Measurements from ENCODE around the gene MRPL24. TPM values are rescaled to one million over a fixed set of nuclear protein-coding genes. Genes with fewer than 3 reads are reported as not detected.

MRPL24 gene
- polyA plus RNA-seq, 1 donor, result 58.1 TPM

GRCh38 chr1:156744786-156745419 is 4.0 kb upstream of the MRPL24 start:
- no CpG with 5 or more reads among the region's 14 CpGs for WGBS (ENCODE audit: insufficient coverage, low lambda C conversion rate)
- Histone ChIP-seq H3K9me3 (ENCODE audit: control insufficient read depth, low read depth, low read length) (no peaks in the 10 kb centered on the region), H3K4me3 (ENCODE audit: low read length) (no peak overlapping the region), H3K4me1 (ENCODE audit: control insufficient read depth, insufficient read depth, low read length) (peaks cover 49% of the 10 kb centered on the region), H3K27ac (ENCODE audit: low read length) (peak overlapping the region; percentile 97), H3K36me3 (ENCODE audit: control insufficient read depth, insufficient read depth, low read length) (peaks cover 38% of the 10 kb centered on the region), H3K27me3 (ENCODE audit: control insufficient read depth, insufficient read depth, low read length) (no peaks in the 10 kb centered on the region)
- DNase-seq, result no peak

GRCh38 chr1:156744344-156744743 is 3.5 kb upstream of the MRPL24 start:
- H3K4me1 ChIP-seq (ENCODE audit: control insufficient read depth, insufficient read depth, low read length), result peaks cover 43% of the 10 kb centered on the region
- WGBS (ENCODE audit: insufficient coverage, low lambda C conversion rate), result no CpG with 5 or more reads among the region's 12 CpGs

GRCh38 chr1:156743367-156744302 is 2.7 kb upstream of the MRPL24 start:
- Histone ChIP-seq H3K27me3 (ENCODE audit: control insufficient read depth, insufficient read depth, low read length) (no peaks in the 10 kb centered on the region), H3K9me3 (ENCODE audit: control insufficient read depth, low read depth, low read length) (no peaks in the 10 kb centered on the region), H3K4me3 (ENCODE audit: low read length) (no peak overlapping the region), H3K27ac (ENCODE audit: low read length) (no peak overlapping the region), H3K4me1 (ENCODE audit: control insufficient read depth, insufficient read depth, low read length) (peaks cover 36% of the 10 kb centered on the region), H3K36me3 (ENCODE audit: control insufficient read depth, insufficient read depth, low read length) (peaks cover 38% of the 10 kb centered on the region)
- WGBS (ENCODE audit: insufficient coverage, low lambda C conversion rate), result 88% methylated on average over 4 of the region's 14 CpGs
- DNase-seq, result no peak

More at GRCh38 chr1:156744344-156744743, 3.5 kb upstream of the MRPL24 start:
- Histone ChIP-seq H3K36me3 (ENCODE audit: control insufficient read depth, insufficient read depth, low read length) (peaks cover 38% of the 10 kb centered on the region), H3K9me3 (ENCODE audit: control insufficient read depth, low read depth, low read length) (no peaks in the 10 kb centered on the region), H3K4me3 (ENCODE audit: low read length) (no peak overlapping the region), H3K27ac (ENCODE audit: low read length) (no peak overlapping the region), H3K27me3 (ENCODE audit: control insufficient read depth, insufficient read depth, low read length) (no peaks in the 10 kb centered on the region)
- no peak for DNase-seq

- WGBS (ENCODE audit: insufficient coverage, low lambda C conversion rate), result no CpG with 5 or more reads among the region's 4 CpGs
- Histone ChIP-seq H3K27ac (ENCODE audit: low read length) (no peak overlapping the region), H3K4me3 (ENCODE audit: low read length) (no peak overlapping the region), H3K4me1 (ENCODE audit: control insufficient read depth, insufficient read depth, low read length) (peaks cover 28% of the 10 kb centered on the region), H3K36me3 (ENCODE audit: control insufficient read depth, insufficient read depth, low read length) (peaks cover 43% of the 10 kb centered on the region), H3K27me3 (ENCODE audit: control insufficient read depth, insufficient read depth, low read length) (no peaks in the 10 kb centered on the region), H3K9me3 (ENCODE audit: control insufficient read depth, low read depth, low read length) (no peaks in the 10 kb centered on the region)
- no peak for DNase-seq
Observed at GRCh38 chr1:156742801-156743200, 1.9 kb upstream of the MRPL24 start.

GRCh38 chr1:156742017-156742416 is 1.1 kb upstream of the MRPL24 start:
- peaks cover 51% of the 10 kb centered on the region for H3K36me3 ChIP-seq (ENCODE audit: control insufficient read depth, insufficient read depth, low read length)

DNA sequence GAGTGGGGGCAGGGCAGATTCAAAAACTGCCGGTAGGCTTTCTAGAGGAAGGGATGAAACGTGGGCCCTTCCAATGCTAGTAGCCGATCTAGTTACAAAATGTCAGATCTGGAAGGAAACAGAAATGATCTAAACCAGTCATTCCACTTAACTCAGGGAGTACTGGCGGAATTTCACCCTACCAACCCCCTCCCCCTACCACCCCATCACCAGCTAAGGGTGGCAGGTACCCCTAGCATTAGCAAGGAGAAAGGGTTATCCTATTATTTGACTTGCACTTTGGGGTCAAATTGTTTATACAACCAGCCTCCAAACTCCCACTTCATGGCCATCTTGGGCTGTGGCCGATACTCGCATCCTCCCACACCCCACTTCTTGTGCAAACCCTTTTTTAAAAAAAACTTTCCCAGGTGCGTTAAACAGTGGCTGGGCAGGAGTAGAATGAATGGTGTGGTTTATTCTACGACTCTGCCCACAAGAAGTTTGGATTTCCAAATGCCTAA is 644 bp upstream of the MRPL24 start:
- Histone ChIP-seq H3K4me3 (ENCODE audit: low read length) (peak overlapping the region; percentile 28), H3K9me3 (ENCODE audit: control insufficient read depth, low read depth, low read length) (no peaks in the 10 kb centered on the region), H3K27ac (ENCODE audit: low read length) (peak overlapping the region; percentile 81), H3K36me3 (ENCODE audit: control insufficient read depth, insufficient read depth, low read length) (peaks cover 54% of the 10 kb centered on the region), H3K27me3 (ENCODE audit: control insufficient read depth, insufficient read depth, low read length) (no peaks in the 10 kb centered on the region), H3K4me1 (ENCODE audit: control insufficient read depth, insufficient read depth, low read length) (peaks cover 21% of the 10 kb centered on the region)
- WGBS (ENCODE audit: insufficient coverage, low lambda C conversion rate), result no CpG with 5 or more reads among the region's 8 CpGs
- DNase-seq, result no peak

More at GRCh38 chr1:156742017-156742416, 1.1 kb upstream of the MRPL24 start:
- Histone ChIP-seq H3K9me3 (ENCODE audit: control insufficient read depth, low read depth, low read length) (no peaks in the 10 kb centered on the region), H3K4me3 (ENCODE audit: low read length) (no peak overlapping the region), H3K27me3 (ENCODE audit: control insufficient read depth, insufficient read depth, low read length) (no peaks in the 10 kb centered on the region), H3K27ac (ENCODE audit: low read length) (peak overlapping the region; percentile 81), H3K4me1 (ENCODE audit: control insufficient read depth, insufficient read depth, low read length) (peaks cover 21% of the 10 kb centered on the region)
- WGBS (ENCODE audit: insufficient coverage, low lambda C conversion rate), result no CpG with 5 or more reads among the region's 3 CpGs
- DNase-seq, result no peak

GRCh38 chr1:156740237-156740740 is 599 bp downstream of the MRPL24 start:
- Histone ChIP-seq H3K4me3 (ENCODE audit: low read length) (peak overlapping the region; percentile 67), H3K9me3 (ENCODE audit: control insufficient read depth, low read depth, low read length) (no peaks in the 10 kb centered on the region), H3K27me3 (ENCODE audit: control insufficient read depth, insufficient read depth, low read length) (no peaks in the 10 kb centered on the region), H3K36me3 (ENCODE audit: control insufficient read depth, insufficient read depth, low read length) (peaks cover 60% of the 10 kb centered on the region), H3K4me1 (ENCODE audit: control insufficient read depth, insufficient read depth, low read length) (peaks cover 9% of the 10 kb centered on the region), H3K27ac (ENCODE audit: low read length) (peak overlapping the region; percentile 57)
- WGBS (ENCODE audit: insufficient coverage, low lambda C conversion rate), result 73% methylated on average over 1 of the region's 7 CpGs
- no peak for DNase-seq

- H3K27me3 ChIP-seq (ENCODE audit: control insufficient read depth, insufficient read depth, low read length), result no peaks in the 10 kb centered on the region
- H3K4me1 ChIP-seq (ENCODE audit: control insufficient read depth, insufficient read depth, low read length), result peaks cover 4% of the 10 kb centered on the region
- H3K27ac ChIP-seq (ENCODE audit: low read length), result no peak overlapping the region
- no peak for DNase-seq
- WGBS (ENCODE audit: insufficient coverage, low lambda C conversion rate), result 100% methylated on average over 1 of the region's 2 CpGs
- H3K36me3 ChIP-seq (ENCODE audit: control insufficient read depth, insufficient read depth, low read length), result peaks cover 52% of the 10 kb centered on the region
- no peaks in the 10 kb centered on the region for H3K9me3 ChIP-seq (ENCODE audit: control insufficient read depth, low read depth, low read length)
- H3K4me3 ChIP-seq (ENCODE audit: low read length), result no peak overlapping the region
Observed at GRCh38 chr1:156738916-156739315, 2.0 kb downstream of the MRPL24 start.

- Histone ChIP-seq H3K27ac (ENCODE audit: low read length) (no peak overlapping the region), H3K4me1 (ENCODE audit: control insufficient read depth, insufficient read depth, low read length) (peaks cover 4% of the 10 kb centered on the region), H3K4me3 (ENCODE audit: low read length) (no peak overlapping the region), H3K9me3 (ENCODE audit: control insufficient read depth, low read depth, low read length) (no peaks in the 10 kb centered on the region), H3K27me3 (ENCODE audit: control insufficient read depth, insufficient read depth, low read length) (no peaks in the 10 kb centered on the region), H3K36me3 (ENCODE audit: control insufficient read depth, insufficient read depth, low read length) (peaks cover 52% of the 10 kb centered on the region)
- WGBS (ENCODE audit: insufficient coverage, low lambda C conversion rate), result no CpG with 5 or more reads among the region's 10 CpGs
- no peak for DNase-seq
Observed at GRCh38 chr1:156738407-156738806, 2.5 kb downstream of the MRPL24 start.

DNA sequence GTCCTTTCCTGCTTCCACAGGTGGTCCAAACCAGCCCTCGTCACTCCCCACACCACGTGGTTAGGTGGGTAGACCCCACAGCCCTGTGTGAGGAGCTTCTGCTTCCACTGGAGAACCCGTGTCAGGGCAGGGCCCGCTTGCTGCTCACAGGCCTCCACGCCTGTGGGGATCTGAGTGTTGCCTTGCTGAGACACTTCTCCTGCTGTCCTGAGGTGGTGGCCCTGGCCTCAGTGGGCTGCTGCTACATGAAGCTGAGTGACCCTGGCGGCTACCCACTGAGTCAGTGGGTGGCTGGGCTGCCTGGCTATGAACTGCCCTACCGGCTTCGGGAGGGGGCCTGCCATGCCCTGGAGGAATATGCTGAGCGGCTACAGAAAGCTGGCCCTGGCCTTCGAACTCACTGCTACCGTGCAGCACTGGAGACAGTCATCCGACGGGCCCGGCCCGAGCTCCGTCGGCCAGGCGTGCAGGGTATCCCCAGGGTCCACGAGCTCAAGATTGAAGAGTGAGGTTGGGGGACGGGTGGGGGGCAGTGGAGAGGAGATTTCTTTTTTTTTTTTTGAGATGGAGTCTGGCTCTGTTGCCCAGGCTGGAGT is 6.8 kb downstream of the MRPL24 start:
- Histone ChIP-seq H3K27ac (ENCODE audit: low read length) (no peak overlapping the region), H3K4me1 (ENCODE audit: control insufficient read depth, insufficient read depth, low read length) (peaks cover 8% of the 10 kb centered on the region), H3K9me3 (ENCODE audit: control insufficient read depth, low read depth, low read length) (no peaks in the 10 kb centered on the region), H3K27me3 (ENCODE audit: control insufficient read depth, insufficient read depth, low read length) (no peaks in the 10 kb centered on the region), H3K4me3 (ENCODE audit: low read length) (no peak overlapping the region), H3K36me3 (ENCODE audit: control insufficient read depth, insufficient read depth, low read length) (peaks cover 50% of the 10 kb centered on the region)
- no CpG with 5 or more reads among the region's 20 CpGs for WGBS (ENCODE audit: insufficient coverage, low lambda C conversion rate)
- DNase-seq, result no peak

All from large intestine (tissue), 3 donors.